ENCODE results near the gene ADAM29.
"Not testable (repeated sequence)": the region's sequence is repeated elsewhere in the genome, so short reads cannot be mapped to it uniquely, and the experiment has no call there.

ADAM29 gene

DNA sequence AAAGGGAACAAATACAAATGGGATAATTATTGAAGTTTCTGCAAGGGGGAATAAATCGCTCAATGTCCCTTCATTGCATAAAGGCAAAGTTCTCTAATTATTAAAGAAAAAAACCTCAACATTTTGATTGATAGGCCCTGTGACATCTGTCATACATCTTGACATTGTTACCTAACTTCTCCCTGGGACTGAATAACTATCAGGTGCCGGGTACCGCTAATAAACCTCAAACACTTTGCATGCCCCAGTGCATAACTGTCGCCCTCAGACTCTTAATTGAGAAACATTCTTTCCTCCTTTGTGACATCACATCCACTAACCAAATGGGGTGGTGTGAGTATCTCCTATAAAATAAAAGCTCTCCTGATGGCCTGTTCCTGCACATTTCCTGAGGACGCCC is at the start of gene ADAM29:
ADAM29 (plus strand) TSS at position 301 of the 400 bp plus-strand sequence. CDS start 57,168 bp downstream, outside the sequence.
- TF ChIP-seq, protein P1, sequence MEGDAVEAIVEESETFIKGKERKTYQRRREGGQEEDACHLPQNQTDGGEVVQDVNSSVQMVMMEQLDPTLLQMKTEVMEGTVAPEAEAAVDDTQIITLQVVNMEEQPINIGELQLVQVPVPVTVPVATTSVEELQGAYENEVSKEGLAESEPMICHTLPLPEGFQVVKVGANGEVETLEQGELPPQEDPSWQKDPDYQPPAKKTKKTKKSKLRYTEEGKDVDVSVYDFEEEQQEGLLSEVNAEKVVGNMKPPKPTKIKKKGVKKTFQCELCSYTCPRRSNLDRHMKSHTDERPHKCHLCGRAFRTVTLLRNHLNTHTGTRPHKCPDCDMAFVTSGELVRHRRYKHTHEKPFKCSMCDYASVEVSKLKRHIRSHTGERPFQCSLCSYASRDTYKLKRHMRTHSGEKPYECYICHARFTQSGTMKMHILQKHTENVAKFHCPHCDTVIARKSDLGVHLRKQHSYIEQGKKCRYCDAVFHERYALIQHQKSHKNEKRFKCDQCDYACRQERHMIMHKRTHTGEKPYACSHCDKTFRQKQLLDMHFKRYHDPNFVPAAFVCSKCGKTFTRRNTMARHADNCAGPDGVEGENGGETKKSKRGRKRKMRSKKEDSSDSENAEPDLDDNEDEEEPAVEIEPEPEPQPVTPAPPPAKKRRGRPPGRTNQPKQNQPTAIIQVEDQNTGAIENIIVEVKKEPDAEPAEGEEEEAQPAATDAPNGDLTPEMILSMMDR (IDR thresholded peaks at IDR 0.05): no peak
- no peak within 1 kb of the TSS for H3K4me3 ChIP-seq
- no peak within 1 kb of the TSS for H3K27ac ChIP-seq
- DNase-seq (ENCODE audit: low spot score): no peak

DNA sequence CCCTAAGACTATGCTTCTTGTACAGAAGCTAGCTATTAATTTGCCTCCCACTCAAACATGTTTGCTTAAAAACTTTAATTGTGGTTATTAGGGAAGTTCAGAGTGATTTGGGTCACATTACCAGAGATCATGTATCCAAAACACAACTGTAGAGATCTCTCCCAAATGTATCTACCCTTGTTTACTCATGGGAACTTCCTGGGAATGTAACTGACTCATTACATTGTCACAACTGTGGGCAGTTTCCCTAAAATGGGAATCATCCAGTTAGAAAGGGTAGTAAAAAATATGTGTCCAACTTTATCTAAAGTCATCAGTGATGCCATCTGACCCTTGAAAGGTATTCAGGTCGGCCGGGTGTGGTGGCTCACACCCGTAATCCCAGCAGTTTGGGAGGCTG is 48.8 kb upstream of the ADAM29 start:
- DNase-seq (ENCODE audit: low spot score): no peak
- Histone ChIP-seq H3K27ac (no peak overlapping the region), H3K4me3 (no peak overlapping the region)
- TF ChIP-seq, protein P1 (IDR thresholded peaks at IDR 0.05): no peak

DNA sequence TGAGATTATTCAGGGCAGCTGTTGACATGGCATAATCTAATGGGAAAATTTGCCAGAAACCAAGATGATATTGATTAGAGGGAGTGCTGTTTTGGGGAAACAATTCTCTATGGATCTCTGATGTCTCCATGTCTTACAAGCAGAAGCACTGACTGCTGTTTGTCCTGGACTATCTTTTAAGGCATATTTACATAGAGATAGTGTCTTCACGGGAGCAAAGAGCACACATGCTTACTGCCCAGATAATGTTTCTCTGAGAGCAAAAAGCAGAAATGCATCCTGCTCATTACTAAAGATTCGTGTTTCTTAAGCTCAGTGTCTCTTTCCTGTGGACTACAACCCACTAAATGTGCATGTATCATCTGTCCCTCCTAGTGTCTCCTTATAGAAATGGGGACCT is 47.8 kb upstream of the ADAM29 start:
- TF ChIP-seq, protein P1 (IDR thresholded peaks at IDR 0.05): no peak
- H3K4me3 ChIP-seq: no peak overlapping the region
- no peak overlapping the region for H3K27ac ChIP-seq
- no peak for DNase-seq (ENCODE audit: low spot score)

DNA sequence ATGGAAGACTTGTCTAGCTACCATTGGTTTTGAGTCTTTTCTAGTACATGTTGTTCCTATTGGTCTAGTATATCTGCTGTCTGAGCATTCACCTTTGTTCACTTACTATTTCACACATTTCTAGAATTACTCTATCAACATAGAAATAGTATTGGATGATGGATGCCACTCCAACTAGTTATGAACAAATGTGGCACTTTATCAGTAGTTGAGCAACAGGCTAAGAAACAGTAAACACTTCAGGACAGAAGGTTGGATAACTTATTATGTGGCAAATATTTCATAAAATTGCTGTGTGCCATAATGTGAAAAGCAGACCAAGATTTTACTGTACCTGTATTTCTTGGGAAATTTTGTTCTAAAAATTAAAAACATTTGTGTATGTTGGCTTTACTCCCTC is 46.8 kb upstream of the ADAM29 start:
- no peak overlapping the region for H3K4me3 ChIP-seq
- H3K27ac ChIP-seq: no peak overlapping the region
- TF ChIP-seq, protein P1 (IDR thresholded peaks at IDR 0.05): no peak
- DNase-seq (ENCODE audit: low spot score): no peak

DNA sequence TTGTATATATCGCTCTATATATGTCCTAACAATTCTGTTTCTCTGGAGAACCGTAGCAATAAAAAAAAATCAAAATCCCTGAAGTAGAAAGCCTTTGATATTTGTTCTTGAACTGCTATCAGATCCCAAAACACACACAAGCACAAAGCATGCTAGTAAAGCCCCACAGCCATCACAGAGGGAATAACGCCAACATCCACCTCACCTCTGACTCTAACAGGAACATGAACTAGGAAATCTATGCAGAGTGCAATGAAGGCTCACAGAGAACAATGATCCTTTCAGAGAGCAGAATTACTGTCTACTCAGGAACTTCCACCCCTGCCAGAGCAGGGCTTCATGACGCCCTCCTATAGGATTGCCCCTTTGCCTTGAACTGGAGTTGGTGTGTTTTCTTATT is 45.0 kb upstream of the ADAM29 start:
- H3K27ac ChIP-seq: not testable (repeated sequence)

DNA sequence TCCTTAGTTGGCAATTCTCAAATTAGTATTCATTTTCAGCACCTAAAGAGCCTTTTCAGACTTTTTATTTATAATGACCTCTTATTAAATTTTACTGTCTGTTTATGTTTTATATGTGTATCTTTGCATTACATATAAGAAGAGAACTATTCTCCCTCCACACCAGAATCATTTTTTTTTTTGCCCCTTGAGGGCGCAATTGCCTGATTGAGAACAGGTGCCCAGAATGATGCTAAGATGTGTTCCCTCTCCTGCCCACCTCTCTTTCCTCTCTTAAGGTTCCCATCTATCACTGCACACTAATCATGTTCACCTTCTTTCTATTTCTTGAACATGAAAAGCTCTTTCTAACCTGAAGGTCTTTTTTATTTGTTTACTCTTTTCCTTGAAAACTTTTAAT is 44.2 kb upstream of the ADAM29 start:
- TF ChIP-seq, protein P1 (IDR thresholded peaks at IDR 0.05): no peak
- H3K27ac ChIP-seq: no peak overlapping the region

More for the DNA sequence above, 45.0 kb upstream of the ADAM29 start:
- not testable (repeated sequence) for H3K4me3 ChIP-seq; DNase-seq (ENCODE audit: low spot score)

DNA sequence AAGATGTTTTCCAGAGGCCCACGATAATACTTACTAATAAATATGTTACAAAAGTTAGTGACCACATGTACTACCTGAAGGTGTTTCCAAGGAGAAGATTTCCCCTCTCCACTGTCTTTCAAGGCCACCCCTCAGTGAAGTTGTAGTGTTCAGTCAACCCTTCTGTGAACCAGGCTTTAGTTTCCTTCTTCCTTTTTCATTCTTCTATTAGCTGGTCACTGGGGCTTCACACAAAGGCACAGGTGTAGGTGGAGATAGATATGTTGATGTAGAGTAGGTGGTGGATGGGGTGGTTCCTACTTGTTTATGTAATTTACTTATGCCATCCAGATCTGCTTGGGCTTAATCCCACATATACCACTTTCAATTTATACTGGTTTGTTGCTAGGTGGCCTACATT is 43.3 kb upstream of the ADAM29 start:
- TF ChIP-seq, protein P1 (IDR thresholded peaks at IDR 0.05): no peak
- H3K4me3 ChIP-seq: no peak overlapping the region
- H3K27ac ChIP-seq: no peak overlapping the region
- no peak for DNase-seq (ENCODE audit: low spot score)

More for the DNA sequence above, 44.2 kb upstream of the ADAM29 start:
- DNase-seq (ENCODE audit: low spot score): no peak
- H3K4me3 ChIP-seq: no peak overlapping the region

DNA sequence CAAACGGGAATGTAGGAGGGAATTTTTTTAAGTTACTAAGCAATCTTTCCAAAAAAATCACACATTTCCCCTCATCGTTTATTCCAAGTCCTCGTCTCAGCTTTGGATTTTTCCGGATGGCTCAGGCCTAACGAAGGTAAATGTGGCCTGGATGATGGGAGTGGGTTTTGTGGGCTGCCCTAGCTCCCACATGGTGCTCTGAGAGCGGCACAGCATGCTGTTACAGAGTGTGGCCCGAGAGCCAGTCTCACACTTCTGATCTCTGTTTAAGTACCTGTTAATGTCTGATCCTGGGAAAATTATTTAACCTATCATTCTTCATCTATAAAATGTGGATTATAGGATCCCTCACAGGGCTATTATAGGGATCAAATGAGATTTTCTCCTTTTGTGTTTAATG is 38.2 kb upstream of the ADAM29 start:
- H3K4me3 ChIP-seq: no peak overlapping the region
- DNase-seq (ENCODE audit: low spot score): no peak
- no peak overlapping the region for H3K27ac ChIP-seq
- TF ChIP-seq, protein P1 (IDR thresholded peaks at IDR 0.05): no peak
